CD4-positive, CD25-positive, alpha-beta regulatory T cell (primary cell): ENCODE results near the gene OPN1MW. TPM values are rescaled to one million over a fixed set of nuclear protein-coding genes. Genes with fewer than 3 reads are reported as not detected.

Experiments
- polyA plus RNA-seq, 4 donors: library from polyadenylated mRNA; unstranded; fragments of 300-500 nt; fragmentation: Illumina TruSeq; gene quantifications; one replicate each; pipeline ENCODE4 v1.2.3, GENCODE V29; 2021
- total RNA-seq: library from RNA; stranded (reverse); gene quantifications from one replicate; pipeline ENCODE4 v1.2.3, GENCODE V29; 2022

Gene OPN1MW
- total and polyA plus RNA-seq, 5 donors from 2014 or later: not detected

Other genes with a start within 250 kb of the OPN1MW start
- gene NAA10, start 247.6 kb upstream of the OPN1MW start, total RNA-seq: 70.0 TPM
- 10 to 100 TPM; 72.4 to 99.8 (median 82.3) TPM for gene NAA10, start 247.6 kb upstream of the OPN1MW start, polyA plus RNA-seq
- gene RENBP, start 238.0 kb upstream of the OPN1MW start, total RNA-seq: 15.3 TPM
- gene RENBP, start 238.0 kb upstream of the OPN1MW start, polyA plus RNA-seq: 1 to 10 TPM in 2 of 4 donors, under 1 TPM in 2; 0.62 to 1.9 (median 1.1) TPM
- 71.6 TPM for gene HCFC1, start 210.8 kb upstream of the OPN1MW start, total RNA-seq
- 1 to 10 TPM; 3.0 to 4.3 (median 3.6) TPM for gene HCFC1, start 210.8 kb upstream of the OPN1MW start, polyA plus RNA-seq
- 6.0 TPM for gene TMEM187, start 209.8 kb upstream of the OPN1MW start, total RNA-seq
- 10 to 100 TPM; 16.1 to 21.0 (median 17.7) TPM for gene TMEM187, start 209.8 kb upstream of the OPN1MW start, polyA plus RNA-seq
- 64.7 TPM for gene IRAK1, start 162.7 kb upstream of the OPN1MW start, total RNA-seq
- 10 to 100 TPM; 23.7 to 29.5 (median 26.0) TPM for gene IRAK1, start 162.7 kb upstream of the OPN1MW start, polyA plus RNA-seq
- 180 TPM for gene MECP2, start 84.9 kb upstream of the OPN1MW start, total RNA-seq
- gene MECP2, start 84.9 kb upstream of the OPN1MW start, polyA plus RNA-seq: 10 to 100 TPM; 13.3 to 20.5 (median 15.2) TPM
- gene OPN1LW, start 38.4 kb upstream of the OPN1MW start, total RNA-seq: not detected
- gene OPN1LW, start 38.4 kb upstream of the OPN1MW start, polyA plus RNA-seq: not detected
- not detected for gene OPN1MW2, start 37.2 kb downstream of the OPN1MW start, total RNA-seq
- not detected for gene OPN1MW2, start 37.2 kb downstream of the OPN1MW start, polyA plus RNA-seq
- gene OPN1MW3, start 75.0 kb downstream of the OPN1MW start, total RNA-seq: not detected
- gene OPN1MW3, start 75.0 kb downstream of the OPN1MW start, polyA plus RNA-seq: not detected
- not detected for gene TEX28, start 112.5 kb downstream of the OPN1MW start, total RNA-seq
- not detected for gene TEX28, start 112.5 kb downstream of the OPN1MW start, polyA plus RNA-seq
- 8.1 TPM for gene TKTL1, start 113.2 kb downstream of the OPN1MW start, total RNA-seq
- gene TKTL1, start 113.2 kb downstream of the OPN1MW start, polyA plus RNA-seq: 10 to 100 TPM; 21.0 to 34.3 (median 25.4) TPM
- gene FLNA, start 192.0 kb downstream of the OPN1MW start, total RNA-seq: 1,918 TPM
- 100 to 1,000 TPM; 219 to 283 (median 250) TPM for gene FLNA, start 192.0 kb downstream of the OPN1MW start, polyA plus RNA-seq
- 133 TPM for gene EMD, start 196.7 kb downstream of the OPN1MW start, total RNA-seq
- 10 to 100 TPM; 31.8 to 44.0 (median 34.6) TPM for gene EMD, start 196.7 kb downstream of the OPN1MW start, polyA plus RNA-seq
- gene RPL10, start 215.8 kb downstream of the OPN1MW start, total RNA-seq: 4,192 TPM
- gene RPL10, start 215.8 kb downstream of the OPN1MW start, polyA plus RNA-seq: 1,000 to 10,000 TPM; 3,877 to 6,073 (median 4,905) TPM
- gene DNASE1L1, start 226.7 kb downstream of the OPN1MW start, total RNA-seq: 29.7 TPM
- gene DNASE1L1, start 226.7 kb downstream of the OPN1MW start, polyA plus RNA-seq: 10 to 100 TPM; 12.2 to 23.1 (median 19.1) TPM
- 84.2 TPM for gene TAFAZZIN, start 228.9 kb downstream of the OPN1MW start, total RNA-seq
- 10 to 100 TPM; 28.4 to 37.7 (median 34.3) TPM for gene TAFAZZIN, start 228.9 kb downstream of the OPN1MW start, polyA plus RNA-seq
- gene ATP6AP1, start 246.1 kb downstream of the OPN1MW start, total RNA-seq: 44.9 TPM
- 100 to 1,000 TPM; 100 to 125 (median 112) TPM for gene ATP6AP1, start 246.1 kb downstream of the OPN1MW start, polyA plus RNA-seq